GM12878 (cell line): ENCODE results near the gene UBE2E2. TPM values are rescaled to one million over a fixed set of nuclear protein-coding genes. Genes with fewer than 3 reads are reported as not detected.

Experiments
- ATAC-seq: fragments of 200-7000 bp; cut with Tn5 transposase; 3 replicates; pipeline ENCODE4 v1.9.1; 2020; ENCODE audit warnings: mild to moderate bottlenecking, moderate library complexity
- BruUV-seq: library from RNA; stranded (reverse); fragments of 400-500 nt; replicated peaks from 2 replicates; lab custom pipeline; 2021; lab: Mats Ljungman, UMichigan
- CTCF ChIA-PET: fragments of 300-600 bp; sonication (Branson Sonifier 250); formaldehyde crosslinking; extraction: SDS; loops from one replicate; lab custom pipeline; 2021; ENCODE audit warnings: inconsistent platforms; lab: Yijun Ruan, JAX
- POLR2A ChIA-PET: fragments of 350-600 bp; formaldehyde crosslinking; extraction: SDS; loops from one replicate; lab custom pipeline; 2021; ENCODE audit warnings: inconsistent platforms; lab: Charles Lee
- RAD21 ChIA-PET: fragments of 300-600 bp; sonication (Branson Sonifier 250); formaldehyde crosslinking; loops from one replicate; lab custom pipeline; 2023; ENCODE audit warnings: antibody characterized with exemption; ENCODE audit not compliant: unreplicated experiment; lab: Charles Lee
- SMC1A ChIA-PET: fragments of 300-600 bp; sonication (Branson Sonifier 250); formaldehyde crosslinking; loops from one replicate; lab custom pipeline; 2023; ENCODE audit not compliant: unreplicated experiment, uncharacterized antibody; lab: Charles Lee
- DNase-seq: peaks from one replicate; pipeline ENCODE4 v3.0.0-alpha.2; 2011; ENCODE audit warnings: low read depth, low spot score
- FAIRE-seq: peaks from 3 replicates; lab custom pipeline; 2011; peaks lifted over from hg19 to GRCh38; lab: Jason Lieb, UNC
- H2AFZ ChIP-seq: 2 replicates; pipeline ENCODE4 v1.6.0; 2011; ENCODE audit warnings: low read depth, low read length, control low read depth; ENCODE audit not compliant: control insufficient read depth
- H3K27ac ChIP-seq: 2 replicates; pipeline ENCODE4 v1.5.1; 2011; ENCODE audit warnings: control low read depth; ENCODE audit not compliant: control insufficient read depth, insufficient read depth
- H3K27me3 ChIP-seq, 2 experiments: replicated peaks in 1 of 2; 2 replicates each; pipeline versions ENCODE4 v1.6.0 to v1.6.1; 2011; ENCODE audit warnings: low read length in 1 of 2; ENCODE audit not compliant: control insufficient read depth in 2 of 2, insufficient read depth in 2 of 2
- H3K36me3 ChIP-seq, 2 experiments: 2 replicates each; pipeline ENCODE4 v1.5.1; 2011; ENCODE audit warnings: low read length in 1 of 2; ENCODE audit not compliant: control insufficient read depth in 2 of 2, insufficient read depth in 2 of 2
- H3K4me1 ChIP-seq: 2 replicates; pipeline ENCODE4 v1.6.1; 2011; ENCODE audit warnings: mild to moderate bottlenecking, low read length, moderate library complexity, mixed read lengths; ENCODE audit not compliant: control insufficient read depth, insufficient read depth
- H3K4me2 ChIP-seq: 2 replicates; pipeline ENCODE4 v1.6.0; 2011; ENCODE audit warnings: control low read depth; ENCODE audit not compliant: control insufficient read depth, insufficient read depth
- H3K4me3 ChIP-seq: fragments of 200-600 bp; sonication (generic); 2 replicates; pipeline ENCODE4 v1.5.1; 2016
- H3K79me2 ChIP-seq: 2 replicates; pipeline ENCODE4 v1.6.0; 2011; ENCODE audit warnings: low read length; ENCODE audit not compliant: control insufficient read depth, insufficient read depth
- H3K9ac ChIP-seq: 2 replicates; pipeline ENCODE4 v1.8.0; 2011; ENCODE audit warnings: low read length, control low read depth, mixed read lengths; ENCODE audit not compliant: control insufficient read depth, insufficient read depth
- H3K9me3 ChIP-seq: replicated peaks from 3 replicates; pipeline ENCODE4 v1.5.1; 2011; ENCODE audit warnings: mild to moderate bottlenecking, low read length; ENCODE audit not compliant: control insufficient read depth, insufficient read depth
- H4K20me1 ChIP-seq: 2 replicates; pipeline ENCODE4 v1.6.0; 2011; ENCODE audit not compliant: control insufficient read depth, insufficient read depth
- CHD2 ChIP-seq: IDR thresholded peaks from 2 replicates; pipeline ENCODE4 v1.6.1; 2011; ENCODE audit warnings: low read depth, low read length, improper control_type of control experiment, borderline replicate concordance
- MEF2B ChIP-seq: fragments of 450-650 bp; IDR thresholded peaks from 2 replicates; pipeline ENCODE4 v1.6.1; 2018; ENCODE audit warnings: mild to moderate bottlenecking, moderate library complexity; ENCODE audit not compliant: partially characterized antibody, poor library complexity, severe bottlenecking
- PBX3 ChIP-seq: IDR thresholded peaks from 2 replicates; pipeline ENCODE4 v1.6.1; 2011; ENCODE audit warnings: mild to moderate bottlenecking, low read depth, low read length, moderate library complexity; ENCODE audit not compliant: insufficient replicate concordance
- RELB ChIP-seq: fragments of 450-650 bp; IDR thresholded peaks from 2 replicates; pipeline ENCODE4 v1.6.1; 2017; ENCODE audit warnings: low read depth, mild to moderate bottlenecking, moderate library complexity
- REST ChIP-seq: IDR thresholded peaks from 2 replicates; pipeline ENCODE4 v1.6.1; 2012; ENCODE audit warnings: mild to moderate bottlenecking, low read depth, low read length
- RUNX3 ChIP-seq: IDR thresholded peaks from 2 replicates; pipeline ENCODE4 v1.6.1; 2012; ENCODE audit warnings: low read length, inconsistent platforms
- SMAD5 ChIP-seq: IDR thresholded peaks from 2 replicates; pipeline ENCODE4 v1.6.1; 2016; ENCODE audit warnings: antibody characterized with exemption, low read depth
- SREBF1 ChIP-seq: IDR thresholded peaks from 2 replicates; pipeline ENCODE4 v1.6.1; 2012; ENCODE audit warnings: mild to moderate bottlenecking, low read length
- TARDBP ChIP-seq: IDR thresholded peaks from 2 replicates; pipeline ENCODE4 v1.6.1; 2016; ENCODE audit warnings: borderline replicate concordance
- WGBS: methylation state at CpG from one replicate; pipeline ENCODE4 v1.1.6; 2016; ENCODE audit warnings: low lambda C conversion rate; ENCODE audit not compliant: insufficient replicate concordance, insufficient coverage; ENCODE audit errors: missing lambda C conversion rate; 5-methylcytosine and 5-hydroxymethylcytosine counted together
- in situ Hi-C: fragments of 300-500 bp; cut with MboI; formaldehyde crosslinking; loops from 9 replicates; pipeline ENCODE4 v1.14.3; 2018; ENCODE audit warnings: mixed read lengths
- intact Hi-C: fragments of 100-400 bp; cut with micrococcal nuclease; formaldehyde crosslinking; loops from one replicate; pipeline ENCODE4 v1.14.2; 2022; ENCODE audit not compliant: unreplicated experiment
- polyA plus RNA-seq, 11 experiments: library from polyadenylated mRNA; depleted of rRNA in 4 of 11; unstranded in 6 of 11; stranded (reverse) in 5 of 11; fragments of >200 nt; fragmentation: Nextera tagmentation in 4 of 11; fragmentation: Illumina TruSeq in 1 of 11; extraction: Ambion mirVana in 4 of 11; extraction: Trizol in 1 of 11; gene quantifications; 1 replicate in 1 of 11; 2 replicates in 10 of 11; pipeline versions ENCODE4 v1.2.1 to v1.2.3, GENCODE V29; 2011 to 2016; ENCODE audit warnings: inconsistent platforms in 2 of 11, missing spikeins in 2 of 11, low read depth in 1 of 11
- total RNA-seq, 4 experiments: library from RNA; depleted of rRNA in 3 of 4; stranded (reverse); fragments of >200 nt in 3 of 4; fragmentation: Illumina TruSeq in 1 of 4; extraction: Trizol in 1 of 4; gene quantifications; 2 replicates each; pipeline versions ENCODE4 v1.2.1 to v1.2.3, GENCODE V29; 2013 to 2021

Gene UBE2E2
- total and polyA plus RNA-seq, 10 of the 15 experiments (the other 5 are each of a cell fraction or from before 2014, with no cell fraction given), result 8.7 to 71.0 (median 36.4) TPM

- Histone ChIP-seq H3K4me3 (no peak overlapping the region), H2AFZ (no peak overlapping the region), H3K27ac (no peak overlapping the region), H4K20me1 (no peaks in the 10 kb centered on the region), H3K9ac (no peak overlapping the region), H3K27me3 (no peaks in the 10 kb centered on the region), H3K36me3 (no peaks in the 10 kb centered on the region), H3K4me2 (no peak overlapping the region), H3K9me3 (no peaks in the 10 kb centered on the region), H3K4me1 (no peaks in the 10 kb centered on the region), H3K79me2 (no peaks in the 10 kb centered on the region)
- no TSS peak for BruUV-seq
- DNase-seq, result no peak
- no peak for ATAC-seq
- 64% methylated on average over 15 of the region's 15 CpGs for WGBS
- FAIRE-seq, result no peak
- ChIA-PET POLR2A (interaction anchor here (1.0 kb wide), 1 partner anchor 21 kb away, joined by 3 read pairs; no protein-coding TSS in a partner anchor), SMC1A (interaction anchor here (0.6 to 4.5 kb wide), 10 partner anchors 16 to 657 kb away, joined by 3 to 24 read pairs (median 4); no protein-coding TSS in a partner anchor), RAD21 (interaction anchor here (0.6 to 1.0 kb wide), 4 partner anchors 42 to 158 kb away, joined by 3 read pairs; no protein-coding TSS in a partner anchor)
- intact Hi-C loops, result no loop called here
- no peak for TF ChIP-seq RUNX3
- no peak for TF ChIP-seq REST
- no peak for TF ChIP-seq PBX3
- no peak for TF ChIP-seq RELB
- TF ChIP-seq SREBF1, result no peak
- no peak for TF ChIP-seq CHD2
- TF ChIP-seq TARDBP, result no peak
- no peak for TF ChIP-seq SMAD5
- TF ChIP-seq MEF2B, result no peak
- TF ChIP-seq, all 136 proteins: peak for 0
- CTCF ChIA-PET, result interaction anchor here (0.6 to 1.6 kb wide), 5 partner anchors 15 to 276 kb away, joined by 3 to 4 read pairs (median 3); no protein-coding TSS in a partner anchor
- in situ Hi-C loops, result no loop called here
These were observed 409.3 kb downstream of the UBE2E2 start for GRCh38 chr3:23612296-23612891.
